GM08714 (cell line): ENCODE data around the gene LRRC74B.
"Not testable (repeated sequence)": the region's sequence is repeated elsewhere in the genome, so short reads cannot be mapped to it uniquely, and the experiment has no call there.

Experiments used
- H3K4me3 ChIP-seq: fragments of 200-500 bp; sonication (Bioruptor generic); 2 replicates; pipeline ENCODE4 v1.5.1; 2014; ENCODE audit warnings: mild to moderate bottlenecking, low read length, inconsistent platforms
- ZNF274 ChIP-seq: IDR thresholded peaks from 2 replicates; pipeline ENCODE4 v1.6.1; 2012; ENCODE audit warnings: mild to moderate bottlenecking, low read depth, low read length

Gene LRRC74B

DNA sequence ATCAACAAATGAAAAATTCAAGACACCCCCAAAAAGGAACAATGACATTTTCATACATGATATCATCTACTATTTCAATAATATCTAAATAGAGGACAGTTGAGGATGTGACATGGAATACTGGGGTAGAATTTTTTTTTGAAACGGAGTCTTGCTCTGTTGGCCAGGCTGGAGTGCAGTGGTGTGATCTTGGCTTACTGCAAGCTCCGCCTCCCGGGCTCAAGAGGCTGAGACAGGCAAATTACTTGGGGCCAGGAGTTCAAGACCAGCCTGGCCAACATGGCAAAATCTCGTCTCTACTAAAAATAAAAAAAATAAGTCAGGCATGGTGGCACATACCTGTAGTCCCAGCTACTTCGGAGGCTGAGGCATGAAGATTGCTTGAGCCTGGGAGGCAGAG is 41.4 kb downstream of the LRRC74B start:
- H3K4me3 ChIP-seq, result no peak overlapping the region
- TF ChIP-seq ZNF274, result no peak

DNA sequence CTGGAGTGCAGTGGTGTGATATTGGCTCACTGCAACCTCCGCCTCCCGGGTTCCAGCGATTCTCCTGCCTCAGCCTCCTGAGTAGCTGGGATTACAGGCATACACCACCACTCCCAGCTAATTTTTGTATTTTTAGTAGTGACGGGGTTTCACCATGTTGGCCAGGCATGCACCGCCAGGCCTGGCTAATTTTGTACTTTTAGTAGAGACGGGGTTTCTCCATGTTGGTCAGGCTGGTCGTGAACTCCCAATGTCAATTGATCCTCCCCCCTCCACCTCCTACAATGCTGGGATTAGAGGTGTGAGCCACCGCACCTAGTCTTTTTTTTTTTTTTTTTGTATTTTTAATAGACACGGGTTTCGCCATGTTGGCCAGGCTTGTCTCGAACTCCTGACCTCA is 42.2 kb downstream of the LRRC74B start:
- H3K4me3 ChIP-seq, result not testable (repeated sequence)

DNA sequence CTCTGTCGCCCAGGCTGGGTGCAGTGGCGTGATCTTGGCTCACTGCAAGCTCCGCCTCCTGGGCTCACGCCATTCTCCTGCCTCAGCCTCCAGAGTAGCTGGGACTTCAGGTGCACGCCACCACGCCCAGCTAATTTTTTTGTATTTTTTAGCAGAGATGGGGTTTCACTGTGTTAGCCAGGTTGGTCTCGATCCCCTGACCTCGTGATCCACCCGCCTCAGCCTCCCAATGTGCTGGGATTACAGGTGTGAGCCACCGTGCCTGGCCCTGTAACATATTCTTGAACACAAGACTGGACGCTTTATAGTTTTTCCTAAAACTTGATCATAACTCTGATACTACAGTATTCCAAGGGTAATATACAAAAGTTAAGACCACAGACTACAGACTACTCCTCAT is 45.5 kb downstream of the LRRC74B start:
- not testable (repeated sequence) for H3K4me3 ChIP-seq

DNA sequence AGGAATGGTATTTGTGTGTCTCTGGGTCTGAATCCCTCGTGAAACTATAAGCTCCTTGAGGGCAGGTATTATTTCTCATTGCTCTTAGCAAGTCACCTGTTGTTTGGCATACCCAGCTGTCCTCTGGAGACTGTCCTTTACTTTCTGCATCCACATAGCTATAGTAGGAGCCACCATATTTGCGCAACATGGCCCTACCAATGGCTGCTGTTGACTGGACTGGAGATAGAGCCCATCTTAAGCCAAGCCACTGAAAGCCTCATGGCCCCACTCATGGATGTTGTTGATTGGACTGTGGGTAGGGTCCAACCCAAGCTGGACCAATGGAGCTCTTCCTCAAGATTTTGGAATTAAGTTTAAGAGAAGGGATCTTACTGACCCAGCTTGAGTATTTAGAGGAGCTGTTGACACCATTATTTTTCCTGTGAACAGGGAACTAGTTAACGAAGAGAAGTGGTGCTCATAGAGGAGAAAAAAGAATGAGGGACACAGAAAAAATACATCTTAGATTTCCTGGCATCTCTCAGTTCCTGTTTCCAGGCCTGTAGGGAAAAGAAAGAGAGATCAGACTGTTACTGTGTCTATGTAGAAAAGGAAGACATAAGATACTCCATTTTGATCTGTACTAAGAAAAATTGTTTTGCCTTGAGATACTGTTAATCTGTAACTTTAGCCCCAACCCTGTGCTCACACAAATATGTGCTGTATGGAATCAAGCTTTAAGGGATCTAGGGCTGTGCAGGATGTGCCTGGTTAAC is 47.2 kb downstream of the LRRC74B start:
- no peak for TF ChIP-seq ZNF274
- H3K4me3 ChIP-seq, result no peak overlapping the region

DNA sequence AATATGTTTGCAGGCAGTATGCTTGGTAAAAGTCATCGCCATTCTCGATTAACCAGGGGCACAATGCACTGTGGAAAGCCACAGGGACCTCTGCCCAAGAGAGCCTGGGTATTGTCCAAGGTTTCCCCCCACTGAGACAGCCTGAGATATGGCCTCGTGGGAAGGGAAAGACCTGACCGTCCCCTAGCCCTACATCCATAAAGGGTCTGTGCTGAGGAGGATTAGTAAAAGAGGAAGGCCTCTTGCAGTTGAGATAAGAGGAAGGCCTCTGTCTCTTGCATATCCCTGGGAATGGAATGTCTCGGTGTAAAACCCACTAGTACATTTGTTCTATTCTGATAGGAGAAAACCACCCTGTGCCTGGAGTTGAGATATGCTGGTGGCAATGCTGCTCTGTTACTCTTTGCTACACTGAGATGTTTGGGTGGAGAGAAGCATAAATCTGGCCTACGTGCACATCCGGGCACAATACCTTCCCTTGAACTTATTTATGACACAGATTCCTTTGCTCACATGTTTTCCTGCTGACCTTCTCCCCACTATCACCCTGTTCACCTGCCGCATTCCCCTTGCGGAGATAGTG is 47.9 kb downstream of the LRRC74B start:
- H3K4me3 ChIP-seq, result not testable (repeated sequence)

DNA sequence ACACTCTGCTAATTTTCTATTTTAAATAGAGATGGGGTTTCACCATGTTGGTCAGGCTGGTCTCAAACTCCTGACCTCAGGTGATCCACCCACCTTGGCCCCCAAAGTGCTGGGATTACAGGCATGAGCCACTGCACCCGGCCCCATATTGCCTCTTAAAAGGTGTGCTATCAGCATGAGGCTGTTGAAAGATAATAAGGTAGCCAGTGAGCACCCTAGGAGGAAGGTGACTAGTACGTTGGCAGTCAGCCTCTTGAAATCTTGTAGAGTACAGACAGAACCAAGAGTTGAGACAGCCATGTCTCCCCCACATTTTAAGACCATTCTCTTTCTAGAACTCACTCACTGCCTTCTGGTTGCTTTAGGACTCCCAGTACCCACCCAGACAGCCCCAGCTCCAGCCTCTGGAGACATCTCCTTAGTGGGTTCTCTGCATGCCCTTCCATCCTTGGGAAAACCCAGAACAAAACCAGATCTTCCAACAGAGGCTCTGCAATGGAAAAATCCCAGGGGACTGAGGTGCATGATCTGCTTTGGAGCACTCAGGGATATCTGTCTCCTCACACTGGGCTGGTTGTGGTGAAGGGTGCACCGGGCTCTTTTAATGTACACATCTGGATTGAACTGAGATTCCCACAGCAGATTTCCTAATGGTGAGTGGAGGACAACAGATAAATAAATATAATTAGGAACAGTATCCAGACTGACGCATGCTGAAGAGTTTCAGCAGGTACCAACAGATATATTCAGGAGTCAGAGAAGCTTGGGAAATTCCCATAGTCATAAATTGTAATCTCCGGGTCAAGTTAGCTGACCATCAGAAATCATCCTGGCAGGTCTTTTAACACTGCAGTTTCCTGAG is 49.4 kb downstream of the LRRC74B start:
- TF ChIP-seq ZNF274, result no peak
- H3K4me3 ChIP-seq, result no peak overlapping the region

DNA sequence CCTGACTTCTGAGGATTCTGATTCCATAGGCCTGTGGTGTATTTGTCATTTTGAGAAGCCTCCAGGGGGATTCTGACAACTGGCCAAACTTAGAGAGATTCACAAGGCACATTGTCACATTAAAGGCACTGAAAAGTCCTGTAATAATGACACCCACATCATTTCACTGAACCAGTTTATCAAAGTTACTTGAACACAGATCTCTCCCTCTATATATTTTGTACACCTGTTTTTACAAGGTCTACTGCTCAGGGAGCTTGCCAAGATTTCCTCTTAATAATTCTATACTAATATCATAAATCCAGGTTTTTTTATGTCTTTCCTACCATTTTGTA is 50.0 kb downstream of the LRRC74B start:
- TF ChIP-seq ZNF274, result no peak
- no peak overlapping the region for H3K4me3 ChIP-seq

DNA sequence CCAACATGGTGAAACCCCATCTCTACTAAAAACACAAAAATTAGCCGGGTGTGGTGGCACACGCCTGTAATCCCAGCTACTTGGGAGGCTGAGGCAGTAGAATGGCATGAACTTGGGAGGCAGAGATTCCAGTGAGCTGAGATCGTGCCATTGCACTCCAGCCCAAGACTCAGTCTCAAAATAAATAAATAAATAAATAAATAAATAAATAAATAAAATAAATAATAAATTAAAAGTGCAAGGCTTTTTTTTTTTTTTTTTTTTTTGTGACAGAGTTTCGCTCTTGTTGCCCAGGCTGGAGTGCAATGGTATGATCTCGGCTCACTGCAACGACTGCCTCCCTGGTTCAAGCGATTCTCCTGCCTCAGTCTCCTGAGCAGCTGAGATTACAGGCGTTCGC is 51.1 kb downstream of the LRRC74B start:
- not testable (repeated sequence) for H3K4me3 ChIP-seq

DNA sequence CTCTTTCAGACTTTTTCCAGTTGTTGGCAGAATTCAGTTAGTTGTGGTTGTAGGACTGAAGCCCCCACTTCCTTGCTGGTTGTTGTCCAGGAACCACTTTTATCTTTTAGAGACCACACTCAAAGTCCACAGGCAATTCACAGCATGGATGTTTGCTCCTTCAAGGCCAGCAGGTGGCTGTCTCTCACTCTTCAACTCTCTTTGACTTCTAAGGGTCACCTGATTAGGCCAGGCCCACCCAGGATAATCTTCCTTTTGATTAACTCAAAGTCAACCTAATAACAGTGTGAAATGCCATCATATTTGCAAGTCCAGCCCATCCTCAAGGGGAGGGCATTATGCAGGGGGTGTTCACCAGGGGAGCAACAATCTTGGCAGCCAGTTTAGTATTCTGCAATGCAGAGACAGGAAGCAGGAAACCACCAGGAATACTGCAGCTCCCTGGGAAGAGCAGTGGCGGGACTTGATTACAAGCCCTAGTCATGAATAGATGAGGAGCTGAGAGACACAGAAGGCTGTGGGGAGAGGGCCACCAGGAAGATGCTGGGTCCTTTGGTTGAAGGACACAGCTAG is 52.4 kb downstream of the LRRC74B start:
- no peak for TF ChIP-seq ZNF274
- H3K4me3 ChIP-seq, result no peak overlapping the region

DNA sequence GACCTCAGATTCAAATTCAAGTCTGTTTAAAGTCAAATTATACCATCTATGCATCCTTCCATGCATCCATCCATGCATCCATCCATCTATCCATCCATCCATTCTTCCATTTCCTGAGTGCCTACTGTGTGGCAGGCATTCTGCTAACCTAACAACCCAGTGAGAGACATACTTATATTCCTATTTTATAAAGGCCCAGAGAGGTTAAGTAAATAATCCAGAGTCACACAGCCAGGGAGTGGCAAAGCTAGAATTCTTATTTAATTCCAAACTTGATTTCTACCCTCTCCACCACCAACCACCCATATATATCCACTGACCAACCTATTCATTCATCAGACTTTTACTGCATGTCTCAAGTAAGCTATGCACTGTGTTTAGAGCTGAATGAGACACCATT is 53.8 kb downstream of the LRRC74B start:
- TF ChIP-seq ZNF274, result no peak
- H3K4me3 ChIP-seq, result no peak overlapping the region

DNA sequence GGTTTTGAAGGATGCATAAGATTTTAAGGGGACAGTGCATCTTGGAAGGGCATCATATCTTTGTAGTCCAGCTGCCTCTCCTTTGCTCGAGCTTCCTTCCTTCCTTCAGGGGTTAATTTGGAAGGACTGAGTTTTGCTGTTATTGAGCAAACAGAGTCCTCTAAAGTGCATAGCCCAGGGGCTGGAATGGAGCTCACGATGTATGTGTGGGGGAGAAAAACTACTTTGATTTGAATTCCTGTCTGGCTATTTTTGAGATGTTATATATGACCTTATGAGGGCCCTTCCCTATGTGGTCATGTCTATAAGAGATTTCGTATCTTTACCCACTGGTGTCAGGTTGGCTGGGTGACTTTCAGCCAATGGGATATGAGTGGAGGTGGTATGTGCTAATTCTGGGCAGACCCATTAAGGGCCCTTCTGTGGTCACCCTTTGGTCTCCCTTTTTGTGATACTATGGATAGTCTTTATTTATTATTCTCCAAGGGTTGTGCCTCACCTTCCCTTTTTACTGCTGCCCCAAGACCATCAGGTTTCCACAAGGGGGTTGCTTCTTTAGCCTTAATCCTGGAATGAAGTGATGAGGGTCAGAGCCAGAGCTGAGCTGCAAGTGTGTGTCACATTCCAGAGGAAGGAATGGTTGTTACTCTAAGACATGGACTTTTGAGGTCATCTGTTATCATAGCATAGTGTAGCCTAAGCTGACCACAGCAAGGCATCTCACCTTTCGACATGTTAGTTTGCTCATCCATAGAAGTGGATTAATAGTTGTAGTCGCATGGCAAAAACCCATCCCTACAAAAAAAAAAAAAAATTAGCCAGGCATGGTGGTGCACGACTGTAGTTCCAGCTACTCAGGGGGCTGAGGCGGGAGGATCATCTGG is 54.6 kb downstream of the LRRC74B start:
- TF ChIP-seq ZNF274, result no peak
- H3K4me3 ChIP-seq, result no peak overlapping the region

DNA sequence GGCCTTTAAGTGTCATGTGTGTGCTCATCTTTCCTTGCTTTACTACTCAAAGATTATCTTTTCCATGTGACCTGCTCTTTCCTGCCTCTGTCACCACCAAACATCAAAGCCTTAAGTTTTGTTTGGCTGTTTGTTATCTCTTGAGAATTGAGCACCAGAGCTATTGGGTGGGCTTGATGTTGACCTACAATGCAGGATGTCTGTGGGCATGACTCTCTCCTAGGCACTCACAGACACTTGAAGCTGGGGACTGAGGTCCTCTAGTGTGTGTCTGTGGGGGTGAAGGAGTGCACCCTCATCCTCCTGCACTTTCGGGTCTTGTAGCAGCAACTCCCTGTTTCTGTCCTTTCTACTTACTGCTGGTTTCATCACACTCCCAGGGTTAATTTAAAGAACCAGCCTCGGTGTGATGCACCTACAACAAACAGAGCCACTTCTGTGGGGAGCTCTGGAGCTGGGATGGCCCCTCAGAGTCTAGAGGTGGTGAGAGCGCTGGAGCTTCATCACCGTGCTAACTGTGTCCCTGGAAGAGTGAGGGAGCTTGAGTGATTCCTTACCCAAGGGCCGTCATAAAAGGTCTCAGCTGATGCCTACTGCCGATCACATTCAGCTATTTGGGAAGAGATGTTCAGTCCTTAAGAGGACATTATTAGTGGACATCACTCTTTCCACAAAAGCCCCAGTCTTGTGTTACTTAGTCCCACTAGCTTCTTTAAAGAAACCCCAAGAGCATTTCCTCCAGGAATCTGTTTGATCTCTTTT is 56.3 kb downstream of the LRRC74B start:
- no peak overlapping the region for H3K4me3 ChIP-seq
- TF ChIP-seq ZNF274, result no peak

DNA sequence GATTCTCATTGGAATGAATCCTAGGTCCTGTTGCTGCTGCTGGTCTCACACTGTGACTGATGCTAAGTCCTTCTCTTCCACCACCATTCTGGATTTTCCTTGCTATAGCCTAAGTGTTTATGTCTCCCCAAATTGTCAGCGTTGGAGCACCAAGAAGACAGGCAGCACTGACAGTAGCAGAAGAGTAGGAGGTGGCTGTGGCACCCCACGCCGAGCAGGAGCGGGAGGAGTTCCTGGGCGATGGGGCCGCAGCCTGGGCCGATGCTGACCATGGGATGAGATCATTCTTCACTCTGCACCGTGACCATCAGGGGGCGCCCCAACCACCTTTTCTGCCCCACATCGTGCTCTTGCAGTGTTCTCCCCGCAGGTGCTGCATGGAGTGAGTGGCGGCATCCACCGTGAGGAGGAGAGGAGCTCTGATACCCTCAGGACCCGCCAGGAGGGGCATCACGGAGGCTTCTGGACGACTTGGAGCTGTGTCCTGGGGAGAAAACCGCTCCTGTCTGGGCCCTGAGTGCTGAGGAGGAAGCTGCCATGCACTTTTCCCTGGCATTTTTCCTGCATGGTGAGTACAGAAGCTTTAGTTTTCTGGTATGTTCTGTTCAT is 57.0 kb downstream of the LRRC74B start:
- H3K4me3 ChIP-seq, result no peak overlapping the region
- TF ChIP-seq ZNF274, result no peak

DNA sequence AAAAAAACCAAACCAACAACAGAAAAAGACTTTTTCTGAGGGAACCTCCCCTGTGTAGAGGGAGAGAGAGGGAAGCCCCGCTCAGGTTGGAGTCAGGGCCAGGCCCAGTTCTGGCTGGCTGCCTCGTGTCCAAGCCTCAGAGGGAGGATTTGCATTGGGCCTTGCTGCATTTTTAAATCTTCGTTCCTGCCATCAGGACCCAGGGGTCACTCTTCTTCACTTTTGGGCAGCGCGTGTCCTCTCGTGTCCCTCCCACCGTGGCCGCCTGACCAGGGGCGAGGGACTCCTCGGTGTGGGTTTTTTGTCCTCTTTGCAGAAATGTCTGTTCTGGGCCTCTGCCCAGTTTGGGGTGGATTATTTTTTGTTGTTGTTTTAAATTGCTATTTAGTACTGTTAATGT is 57.9 kb downstream of the LRRC74B start:
- H3K4me3 ChIP-seq, result no peak overlapping the region
- no peak for TF ChIP-seq ZNF274
